ENCODE data around the gene TMEM253. TPM values are rescaled to one million over a fixed set of nuclear protein-coding genes. Genes with fewer than 3 reads are reported as not detected.

The TMEM253 gene
- total RNA-seq, 4 donors from 2014 or later: 9.1 to 140 (median 124) TPM

DNA sequence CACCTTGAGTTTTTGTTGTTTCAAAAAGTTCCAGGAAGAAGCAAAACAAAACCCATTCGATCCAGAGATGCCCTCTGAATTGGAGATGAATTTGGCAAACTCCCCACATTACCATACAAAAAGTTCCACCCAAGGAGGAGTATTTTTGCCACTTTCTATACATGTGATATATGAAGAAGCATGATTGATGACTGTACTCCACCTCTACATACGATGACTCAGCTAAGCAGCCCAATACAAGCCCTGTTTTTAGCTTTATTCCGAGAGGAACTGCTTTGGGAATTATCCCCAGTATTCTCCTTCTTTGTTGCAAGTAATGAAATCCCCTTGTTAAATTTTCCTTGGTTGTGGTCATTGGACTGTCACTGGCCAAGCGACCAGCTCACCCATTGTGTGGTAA lies 11.4 kb downstream of the TMEM253 start:
- Histone ChIP-seq H3K4me1 (peaks cover 0 to under 1% (median 0%) of the 10 kb centered on the region in 4 donors), H3K27ac (no peak overlapping the region), H3K9me3 (no peaks in the 10 kb centered on the region), H3K36me3 (no peaks in the 10 kb centered on the region), H3K27me3 (no peaks in the 10 kb centered on the region), H3K4me3 (no peak overlapping the region)
- TF ChIP-seq POLR2A (IDR thresholded peaks at IDR 0.05): no peak
- TF ChIP-seq, protein P1, sequence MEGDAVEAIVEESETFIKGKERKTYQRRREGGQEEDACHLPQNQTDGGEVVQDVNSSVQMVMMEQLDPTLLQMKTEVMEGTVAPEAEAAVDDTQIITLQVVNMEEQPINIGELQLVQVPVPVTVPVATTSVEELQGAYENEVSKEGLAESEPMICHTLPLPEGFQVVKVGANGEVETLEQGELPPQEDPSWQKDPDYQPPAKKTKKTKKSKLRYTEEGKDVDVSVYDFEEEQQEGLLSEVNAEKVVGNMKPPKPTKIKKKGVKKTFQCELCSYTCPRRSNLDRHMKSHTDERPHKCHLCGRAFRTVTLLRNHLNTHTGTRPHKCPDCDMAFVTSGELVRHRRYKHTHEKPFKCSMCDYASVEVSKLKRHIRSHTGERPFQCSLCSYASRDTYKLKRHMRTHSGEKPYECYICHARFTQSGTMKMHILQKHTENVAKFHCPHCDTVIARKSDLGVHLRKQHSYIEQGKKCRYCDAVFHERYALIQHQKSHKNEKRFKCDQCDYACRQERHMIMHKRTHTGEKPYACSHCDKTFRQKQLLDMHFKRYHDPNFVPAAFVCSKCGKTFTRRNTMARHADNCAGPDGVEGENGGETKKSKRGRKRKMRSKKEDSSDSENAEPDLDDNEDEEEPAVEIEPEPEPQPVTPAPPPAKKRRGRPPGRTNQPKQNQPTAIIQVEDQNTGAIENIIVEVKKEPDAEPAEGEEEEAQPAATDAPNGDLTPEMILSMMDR (IDR thresholded peaks at IDR 0.05): no peak
- DNase-seq: no peak

DNA sequence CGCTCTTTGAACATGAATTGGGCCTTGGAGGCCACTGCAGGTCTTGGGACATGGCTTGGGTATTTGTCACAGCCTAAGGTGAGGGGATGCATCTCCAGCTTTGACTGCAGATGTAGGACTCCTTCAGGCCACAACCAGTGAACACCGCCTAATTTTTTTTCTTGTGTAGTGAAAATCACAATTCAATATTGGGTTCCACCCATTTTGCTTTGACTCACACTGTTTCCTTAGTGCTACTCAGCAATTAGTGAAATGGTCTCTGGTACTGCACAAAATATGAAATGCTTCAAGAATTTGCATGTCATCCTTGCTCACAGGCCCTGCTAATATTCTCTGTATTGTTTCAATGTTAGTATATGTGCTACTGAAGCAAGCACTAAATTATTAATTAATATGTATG lies 12.5 kb downstream of the TMEM253 start:
- Histone ChIP-seq H3K9me3 (no peaks in the 10 kb centered on the region), H3K4me1 (no peaks in the 10 kb centered on the region), H3K27ac (no peak overlapping the region), H3K27me3 (no peaks in the 10 kb centered on the region), H3K36me3 (no peaks in the 10 kb centered on the region), H3K4me3 (no peak overlapping the region)
- DNase-seq: no peak
- TF ChIP-seq POLR2A (IDR thresholded peaks at IDR 0.05): no peak
- TF ChIP-seq, protein P1 (IDR thresholded peaks at IDR 0.05): no peak

DNA sequence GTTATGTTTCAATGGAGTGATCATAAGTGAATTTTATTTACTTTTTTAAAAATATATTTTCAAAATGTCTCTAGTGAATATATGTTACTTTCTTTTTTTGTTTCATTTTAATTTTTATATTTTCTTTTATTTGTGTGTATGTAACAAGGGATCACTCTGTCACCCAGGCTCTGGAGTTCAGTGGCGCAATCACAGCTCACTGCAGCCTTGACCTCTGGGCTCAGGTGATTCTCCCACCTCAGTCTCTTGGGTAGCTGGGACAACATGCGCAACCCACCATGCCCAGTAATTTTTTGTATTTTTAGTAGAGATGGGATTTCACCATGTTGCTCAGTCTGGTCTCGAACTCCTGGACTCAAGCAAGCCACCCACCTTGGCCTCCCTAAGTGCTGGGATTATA lies 18.1 kb downstream of the TMEM253 start:
- no peaks in the 10 kb centered on the region for H3K27me3 ChIP-seq
- H3K4me3 ChIP-seq: no peak overlapping the region
- no peak for DNase-seq
- no peak for TF ChIP-seq POLR2A (IDR thresholded peaks at IDR 0.05)
- TF ChIP-seq, protein P1 (IDR thresholded peaks at IDR 0.05): no peak
- no peak overlapping the region for H3K27ac ChIP-seq
- H3K9me3 ChIP-seq: no peaks in the 10 kb centered on the region
- no peaks in the 10 kb centered on the region for H3K36me3 ChIP-seq
- no peaks in the 10 kb centered on the region for H3K4me1 ChIP-seq

DNA sequence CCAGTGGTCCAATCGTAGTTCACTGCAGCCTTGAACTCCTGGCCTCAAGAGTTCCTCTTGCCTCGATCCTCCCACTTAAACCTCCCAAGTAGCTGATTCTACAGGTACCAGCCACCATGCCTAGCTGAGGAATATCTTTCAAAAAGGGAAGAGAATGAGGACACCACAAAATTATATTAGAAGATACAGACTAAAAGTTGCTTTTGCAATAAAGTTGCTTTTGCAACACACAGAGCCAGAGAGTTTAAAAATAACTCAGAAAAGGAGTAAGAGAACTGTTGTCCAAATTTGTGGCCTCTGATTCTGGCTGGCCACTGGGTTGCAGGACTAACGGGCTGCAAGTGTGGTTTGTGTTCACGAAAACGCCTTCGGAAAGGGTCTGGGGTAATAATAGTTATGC lies 19.8 kb downstream of the TMEM253 start:
- TF ChIP-seq, protein P1 (IDR thresholded peaks at IDR 0.05): no peak
- no peak for TF ChIP-seq POLR2A (IDR thresholded peaks at IDR 0.05)
- Histone ChIP-seq H3K27ac (no peak overlapping the region), H3K4me1 (no peaks in the 10 kb centered on the region), H3K4me3 (no peak overlapping the region), H3K27me3 (no peaks in the 10 kb centered on the region), H3K9me3 (no peaks in the 10 kb centered on the region), H3K36me3 (no peaks in the 10 kb centered on the region)
- no peak for DNase-seq

DNA sequence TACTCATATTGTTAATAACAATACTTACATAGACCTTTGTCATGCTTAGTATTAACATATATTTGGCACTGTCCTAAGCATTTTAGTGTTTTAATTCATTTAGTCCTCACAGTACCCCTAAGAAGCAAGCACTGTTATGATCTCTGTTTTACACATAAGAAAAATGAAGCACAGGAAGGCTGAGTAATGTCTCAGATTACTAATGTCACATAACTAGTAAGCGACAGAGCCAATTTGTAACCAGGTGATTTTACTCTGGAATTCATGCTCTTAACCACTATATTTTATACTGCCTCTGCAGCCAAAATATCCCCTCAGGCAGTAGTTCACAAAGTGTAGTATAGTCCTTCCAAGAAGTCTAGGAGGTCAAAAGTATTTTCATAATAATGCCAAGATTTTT lies 20.3 kb downstream of the TMEM253 start:
- no peak overlapping the region for H3K27ac ChIP-seq
- no peak for TF ChIP-seq POLR2A (IDR thresholded peaks at IDR 0.05)
- TF ChIP-seq, protein P1 (IDR thresholded peaks at IDR 0.05): no peak
- H3K36me3 ChIP-seq: no peaks in the 10 kb centered on the region
- no peaks in the 10 kb centered on the region for H3K9me3 ChIP-seq
- H3K4me3 ChIP-seq: no peak overlapping the region
- H3K4me1 ChIP-seq: no peaks in the 10 kb centered on the region
- no peaks in the 10 kb centered on the region for H3K27me3 ChIP-seq
- DNase-seq: no peak

DNA sequence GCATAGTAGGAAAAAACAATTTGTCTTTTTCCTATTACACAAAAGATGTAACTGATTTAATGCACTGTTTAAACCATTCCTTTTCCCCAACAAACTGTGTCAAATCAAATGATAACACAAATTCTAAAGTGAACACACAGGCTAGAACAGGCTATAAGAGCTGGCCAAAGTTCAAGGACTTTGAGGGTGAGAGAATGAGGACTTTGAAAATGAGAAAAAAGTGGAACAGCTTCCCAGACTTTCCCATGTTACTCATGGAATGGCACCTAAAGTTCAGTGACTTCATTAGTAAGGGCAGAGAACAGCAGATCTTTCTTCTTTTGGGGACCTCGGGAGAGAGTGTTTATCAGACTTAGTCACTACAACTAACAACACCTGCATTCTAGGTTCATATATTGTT lies 22.6 kb downstream of the TMEM253 start:
- DNase-seq: no peak
- TF ChIP-seq POLR2A (IDR thresholded peaks at IDR 0.05): no peak
- TF ChIP-seq, protein P1 (IDR thresholded peaks at IDR 0.05): no peak
- H3K36me3 ChIP-seq: no peaks in the 10 kb centered on the region

More for the DNA sequence above, 22.6 kb downstream of the TMEM253 start:
- no peaks in the 10 kb centered on the region for H3K4me1 ChIP-seq
- H3K4me3 ChIP-seq: no peak overlapping the region
- no peaks in the 10 kb centered on the region for H3K9me3 ChIP-seq
- H3K27ac ChIP-seq: no peak overlapping the region
- no peaks in the 10 kb centered on the region for H3K27me3 ChIP-seq

Measured in Peyer's patch (tissue), 4 donors.